Transverse colon (tissue), 3 donors: Measurements from ENCODE around the gene MRO.

Experiments used
- EP300 ChIP-seq: sonication (generic); formaldehyde crosslinking; IDR thresholded peaks from one replicate; pipeline ENCODE4 v1.6.1; 2017; ENCODE audit warnings: antibody characterized with exemption, low read depth
- POLR2A ChIP-seq: fragments of 450-650 bp; IDR thresholded peaks from one replicate; pipeline ENCODE4 v1.6.1; 2016; ENCODE audit warnings: antibody characterized with exemption, mild to moderate bottlenecking, moderate library complexity
- TF ChIP-seq, protein P1 (sequence below), 5 experiments: fragments of 200-600 bp in 3 of 5; fragments of 450-650 bp in 2 of 5; sonication (generic) in 3 of 5; IDR thresholded peaks; 1 replicate in 2 of 5; 2 replicates in 3 of 5; pipeline ENCODE4 v1.5.1; 2016 to 2017; ENCODE audit warnings: antibody characterized with exemption in 5 of 5, inconsistent platforms in 3 of 5, mild to moderate bottlenecking in 2 of 5, moderate library complexity in 1 of 5

DNA sequence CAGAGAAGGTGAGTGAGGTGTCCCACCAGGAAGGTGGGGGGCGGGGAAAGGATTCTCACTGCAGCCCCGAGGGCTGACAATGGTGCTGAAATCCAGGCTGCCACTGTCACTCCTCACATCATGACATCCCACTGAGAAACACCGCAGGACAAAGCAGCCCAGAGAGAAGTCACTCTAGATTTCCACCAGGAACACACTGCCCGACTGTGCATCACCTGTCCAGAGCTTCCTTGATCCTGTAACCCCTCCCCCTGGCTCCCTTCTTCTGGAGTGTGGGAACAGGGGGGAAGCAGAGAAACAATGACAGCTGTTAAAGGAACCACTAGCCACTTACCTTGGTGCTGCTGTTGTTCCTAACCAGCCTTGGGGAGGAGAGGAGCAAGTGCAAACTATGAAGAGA, 69.9 kb downstream of the MRO start:
- TF ChIP-seq EP300, result no peak
- TF ChIP-seq, protein P1, sequence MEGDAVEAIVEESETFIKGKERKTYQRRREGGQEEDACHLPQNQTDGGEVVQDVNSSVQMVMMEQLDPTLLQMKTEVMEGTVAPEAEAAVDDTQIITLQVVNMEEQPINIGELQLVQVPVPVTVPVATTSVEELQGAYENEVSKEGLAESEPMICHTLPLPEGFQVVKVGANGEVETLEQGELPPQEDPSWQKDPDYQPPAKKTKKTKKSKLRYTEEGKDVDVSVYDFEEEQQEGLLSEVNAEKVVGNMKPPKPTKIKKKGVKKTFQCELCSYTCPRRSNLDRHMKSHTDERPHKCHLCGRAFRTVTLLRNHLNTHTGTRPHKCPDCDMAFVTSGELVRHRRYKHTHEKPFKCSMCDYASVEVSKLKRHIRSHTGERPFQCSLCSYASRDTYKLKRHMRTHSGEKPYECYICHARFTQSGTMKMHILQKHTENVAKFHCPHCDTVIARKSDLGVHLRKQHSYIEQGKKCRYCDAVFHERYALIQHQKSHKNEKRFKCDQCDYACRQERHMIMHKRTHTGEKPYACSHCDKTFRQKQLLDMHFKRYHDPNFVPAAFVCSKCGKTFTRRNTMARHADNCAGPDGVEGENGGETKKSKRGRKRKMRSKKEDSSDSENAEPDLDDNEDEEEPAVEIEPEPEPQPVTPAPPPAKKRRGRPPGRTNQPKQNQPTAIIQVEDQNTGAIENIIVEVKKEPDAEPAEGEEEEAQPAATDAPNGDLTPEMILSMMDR (IDR thresholded peaks at IDR 0.05), result no peak
- no peak for TF ChIP-seq POLR2A
